ENCODE measurements around the gene EPS8L2.

The EPS8L2 gene

DNA sequence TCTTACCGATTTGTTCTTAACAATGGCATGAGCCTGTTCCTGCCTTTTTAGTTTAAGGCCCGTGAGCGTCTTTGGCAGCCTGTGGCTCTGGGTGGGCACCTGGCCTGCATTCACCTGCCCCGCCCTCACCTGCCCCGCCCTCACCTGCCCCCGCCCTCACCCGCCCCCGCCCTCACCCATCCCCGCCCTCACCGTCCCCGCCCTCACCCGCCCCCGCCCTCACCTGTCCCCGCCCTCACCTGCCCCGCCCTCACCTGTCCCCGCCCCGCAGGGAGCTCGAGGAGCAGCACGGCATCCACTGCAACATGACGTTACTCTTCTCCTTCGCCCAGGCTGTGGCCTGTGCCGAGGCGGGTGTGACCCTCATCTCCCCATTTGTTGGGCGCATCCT lies 57.0 kb downstream of the EPS8L2 start:
- DNase-seq = no peak

- no peak for DNase-seq
Observed at GRCh38 chr11:763549-764321, 57.7 kb downstream of the EPS8L2 start.

GRCh38 chr11:764322-765024 lies 58.4 kb downstream of the EPS8L2 start:
- no peak for DNase-seq

DNA sequence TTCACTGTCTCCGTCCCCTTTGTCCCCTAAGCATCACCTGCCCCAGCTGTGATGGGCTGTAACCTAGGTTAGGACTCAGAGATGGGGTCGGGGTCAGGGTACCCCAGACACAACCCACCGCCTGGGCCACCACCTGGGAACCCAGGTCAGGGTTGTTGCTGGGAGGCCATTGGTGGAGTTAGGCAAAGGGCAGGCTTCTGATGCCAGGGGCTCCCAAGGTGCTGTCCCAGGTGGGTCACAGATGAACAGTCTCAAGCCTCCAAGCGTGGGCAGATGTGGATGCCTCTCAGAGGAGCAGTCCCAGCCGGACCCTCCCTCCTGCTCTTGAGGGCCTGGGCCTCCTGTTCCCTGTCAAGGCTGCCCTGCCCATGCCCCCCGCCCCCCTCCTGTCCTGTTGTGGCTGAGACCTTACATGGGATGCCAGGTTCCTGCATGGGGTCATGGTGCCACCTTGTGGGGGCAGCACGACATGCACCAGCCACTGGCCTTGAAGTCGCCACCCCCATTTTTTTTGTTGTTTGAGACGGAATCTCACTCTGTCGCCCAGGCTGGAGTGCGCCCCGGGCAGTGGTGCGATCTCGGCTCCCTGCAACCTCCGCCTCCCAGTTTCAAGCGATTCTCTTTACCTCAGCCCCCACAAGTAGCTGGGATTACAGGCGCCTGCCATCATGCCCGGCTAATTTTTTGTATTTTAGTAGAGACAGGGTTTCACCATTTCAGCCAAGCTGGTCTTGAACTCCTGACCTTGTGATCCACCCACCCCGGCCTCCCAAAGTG lies 59.2 kb downstream of the EPS8L2 start:
- DNase-seq = peak; percentile 30

DNA sequence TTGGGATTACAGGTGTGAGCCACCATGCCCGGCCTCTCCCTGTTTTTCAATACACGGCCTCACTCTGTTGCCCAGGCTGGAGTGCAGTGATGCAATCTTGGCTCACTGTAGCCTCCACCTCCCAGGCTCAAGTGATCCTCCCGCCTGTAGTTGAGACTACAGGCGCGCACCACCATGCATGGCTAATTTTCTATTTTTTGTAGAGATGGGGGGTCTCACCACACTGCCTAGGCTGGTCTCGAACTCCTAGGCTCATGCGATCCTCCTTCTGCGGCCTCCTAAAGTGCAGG lies 59.7 kb downstream of the EPS8L2 start:
- DNase-seq = no peak

DNA sequence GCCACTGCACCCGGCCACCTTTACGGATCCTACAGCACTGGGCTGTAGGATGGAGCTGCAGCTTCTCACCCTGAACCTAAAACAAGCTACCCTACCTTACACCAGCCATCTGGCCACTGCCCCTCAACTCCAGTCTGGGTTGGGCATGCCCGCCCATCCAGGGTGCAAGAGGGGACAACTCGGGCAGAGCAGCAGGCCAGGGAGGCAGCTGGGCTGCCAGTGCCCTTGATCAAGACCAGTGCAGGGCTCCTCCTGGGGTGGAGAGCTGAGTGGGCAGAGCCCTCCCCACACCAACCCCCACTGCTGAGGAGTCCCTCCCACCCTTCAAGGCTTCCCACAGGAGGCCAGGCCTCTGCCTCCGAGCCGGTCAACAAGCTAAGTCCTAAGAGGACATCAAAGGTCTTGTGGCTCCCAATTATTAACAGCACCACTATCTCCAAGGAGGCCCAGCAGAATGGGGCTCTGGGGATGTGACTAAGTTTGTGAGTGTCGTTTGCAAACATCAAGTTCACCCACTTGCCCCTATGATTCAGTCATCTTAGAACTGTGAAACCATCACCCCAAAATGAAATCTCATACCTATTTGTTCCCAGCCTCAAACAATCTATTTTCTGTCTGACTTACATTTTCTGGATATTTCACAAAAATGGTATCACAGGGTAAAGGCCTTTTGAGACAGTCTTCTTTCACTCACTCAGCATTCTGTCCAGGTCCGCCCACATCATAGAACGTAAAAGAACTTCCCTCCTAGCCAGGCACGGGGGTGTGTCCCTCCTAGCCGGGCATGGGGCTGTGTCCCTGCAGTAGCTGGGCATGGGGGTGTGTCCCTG lies 60.3 kb downstream of the EPS8L2 start:
- DNase-seq = no peak

- DNase-seq = no peak
Observed at GRCh38 chr11:766936-767210, 60.8 kb downstream of the EPS8L2 start.

DNA sequence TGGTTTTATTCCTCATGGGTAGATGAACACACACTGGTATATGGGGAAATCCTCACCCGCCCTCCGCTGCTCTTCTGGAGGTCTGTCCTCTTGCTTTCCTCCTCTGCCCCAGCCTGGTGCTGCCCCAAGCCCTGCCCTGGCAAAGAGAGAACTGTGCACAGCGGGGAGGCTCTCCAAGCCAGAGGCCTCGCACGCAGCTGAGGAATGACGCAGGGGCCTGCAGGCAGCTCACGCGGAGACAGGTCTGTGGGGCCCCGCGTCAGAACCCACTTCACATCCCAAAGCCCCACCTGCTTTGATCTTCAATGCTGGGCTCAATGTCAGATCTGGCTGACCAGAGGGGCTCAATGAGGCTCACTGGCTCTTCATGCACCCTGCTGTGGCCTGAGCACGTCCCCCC lies 61.2 kb downstream of the EPS8L2 start:
- DNase-seq = no peak

DNA sequence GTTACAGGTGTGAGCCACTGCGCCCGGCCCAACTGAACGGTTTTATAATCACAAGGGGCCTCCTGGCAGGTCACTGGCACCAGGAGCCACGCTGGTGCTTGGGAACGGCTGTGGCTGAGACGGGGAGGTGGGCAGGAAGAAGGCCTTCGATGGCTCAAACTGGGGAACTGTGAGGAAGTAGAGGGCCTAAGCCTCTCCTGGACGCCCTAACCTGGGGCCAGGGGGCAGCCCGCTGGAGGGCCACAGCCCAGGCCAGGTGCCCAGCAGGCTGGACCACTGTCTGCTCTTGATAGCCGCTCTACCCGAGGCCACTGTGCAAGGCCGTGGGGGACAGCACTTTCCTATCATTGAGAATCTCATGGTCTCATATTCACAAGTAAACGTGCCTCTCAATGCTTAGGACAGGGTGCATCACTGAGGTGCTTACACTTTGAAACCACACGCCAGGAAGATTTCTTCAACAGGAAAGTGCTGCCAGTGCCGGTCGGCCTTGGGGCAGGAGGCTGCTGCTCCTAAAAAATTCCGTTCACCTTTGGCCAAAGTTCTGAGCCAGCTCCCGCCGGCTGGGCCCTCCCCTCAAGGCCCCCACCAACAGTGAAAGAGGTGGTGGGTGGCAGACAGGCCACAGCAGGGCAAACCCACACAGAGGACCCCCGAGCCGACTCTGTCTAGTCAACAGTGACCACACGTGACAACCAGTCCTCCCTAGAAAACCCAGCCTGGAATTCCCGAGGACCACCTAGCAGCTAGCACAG lies 64.0 kb downstream of the EPS8L2 start:
- no peak for DNase-seq

GRCh38 chr11:770642-771616 lies 64.9 kb downstream of the EPS8L2 start:
- DNase-seq = no peak

DNA sequence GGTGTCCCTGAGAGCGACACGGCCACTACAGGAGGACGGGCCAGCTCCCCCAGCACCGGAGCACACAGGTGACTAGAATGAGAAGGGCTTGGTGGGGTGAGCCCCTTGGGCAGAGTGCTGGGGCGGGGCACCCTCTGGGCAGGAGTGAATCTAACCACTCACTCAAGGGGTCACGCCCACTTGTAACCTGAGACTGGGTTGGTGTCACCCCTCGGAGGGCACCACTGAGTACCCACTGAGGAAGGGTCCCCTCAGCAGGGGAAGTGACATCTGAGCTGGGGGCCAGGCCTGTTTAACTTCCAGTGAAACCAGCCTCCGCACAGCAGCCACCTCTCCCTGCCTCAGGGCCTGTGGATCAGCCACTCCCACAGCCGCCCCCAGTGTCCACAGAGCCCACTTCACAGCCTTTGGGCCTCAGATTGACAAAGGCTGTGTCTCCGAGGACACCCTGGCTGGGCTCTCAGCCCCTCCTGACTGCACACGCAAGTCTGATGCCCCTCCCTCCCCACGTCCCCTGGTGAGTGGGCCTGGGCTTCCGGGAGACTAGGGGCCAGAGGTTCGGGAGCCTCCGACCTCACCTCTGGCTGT lies 65.7 kb downstream of the EPS8L2 start:
- no peak for DNase-seq

GRCh38 chr11:772429-773390 lies 66.7 kb downstream of the EPS8L2 start:
- no peak for DNase-seq

- DNase-seq = no peak
Observed at GRCh38 chr11:773425-773824, 67.4 kb downstream of the EPS8L2 start.

DNA sequence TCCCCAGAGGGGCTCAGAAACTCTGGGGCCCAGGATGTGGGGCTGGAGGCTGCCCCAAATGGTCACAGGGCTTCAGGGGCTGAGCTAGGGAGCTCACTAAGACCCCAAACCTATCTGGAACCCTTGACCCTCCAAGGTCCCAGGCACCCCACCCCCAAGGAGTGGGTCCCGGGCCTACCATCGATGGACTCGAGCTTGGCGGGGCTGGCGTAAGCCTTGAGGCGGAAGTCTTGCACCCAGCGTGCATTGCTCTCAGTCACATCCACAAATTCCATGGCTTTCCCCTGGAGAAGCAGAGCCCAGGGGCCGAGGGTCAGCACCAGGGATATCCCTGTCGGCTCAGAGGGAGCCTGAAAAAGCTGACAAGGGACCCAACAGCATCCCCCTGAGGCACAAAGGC lies 67.8 kb downstream of the EPS8L2 start:
- no peak for DNase-seq

DNA sequence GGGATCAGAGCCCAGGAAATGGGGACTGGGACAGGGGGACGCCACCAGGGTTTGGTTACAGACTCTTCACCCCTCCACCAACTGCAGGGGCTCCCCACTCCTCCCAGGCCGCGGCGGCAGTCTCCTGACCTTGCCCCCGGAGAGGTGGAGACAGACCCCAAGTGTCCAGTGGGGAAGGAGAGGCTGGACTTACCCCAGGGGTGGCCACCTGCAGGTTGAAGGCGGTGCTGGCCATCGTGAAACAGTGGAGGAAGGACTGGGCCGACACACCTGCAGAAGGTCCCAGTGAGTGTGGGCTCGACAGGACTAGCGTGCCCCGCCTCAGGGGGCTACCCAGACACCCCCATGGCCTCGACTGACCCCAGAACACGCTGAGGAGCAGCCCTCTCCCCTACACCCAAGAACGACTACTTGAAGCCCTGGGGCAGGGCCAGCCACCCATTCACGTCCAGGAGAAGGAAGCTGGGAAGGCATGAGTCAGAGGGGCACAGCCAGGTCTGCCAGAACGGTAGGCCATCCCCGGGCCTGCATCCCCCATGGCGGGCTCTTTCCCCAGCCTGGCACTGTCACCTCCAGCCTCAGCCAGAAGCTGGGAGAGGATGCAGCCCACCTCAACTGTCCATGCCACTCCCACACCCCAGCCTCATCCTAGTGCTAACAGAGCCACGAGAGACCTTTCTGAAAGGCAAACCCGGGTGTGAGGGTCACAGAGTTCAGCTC lies 69.0 kb downstream of the EPS8L2 start:
- no peak for DNase-seq

DNA sequence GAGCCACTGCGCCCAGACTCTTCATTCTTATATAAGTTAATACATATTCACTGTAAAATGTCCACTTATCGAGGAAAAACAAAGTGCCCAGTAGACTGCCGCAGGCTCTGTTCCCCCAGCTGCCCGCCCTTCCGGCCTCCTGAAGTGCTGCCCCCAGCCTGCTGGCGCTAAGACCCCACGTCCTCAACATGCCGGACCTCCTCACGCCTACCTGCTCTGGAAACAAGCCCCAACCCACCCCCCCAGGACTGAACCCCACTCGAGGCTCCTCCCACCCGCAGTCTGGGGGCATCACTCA lies 70.2 kb downstream of the EPS8L2 start:
- DNase-seq = no peak

DNA sequence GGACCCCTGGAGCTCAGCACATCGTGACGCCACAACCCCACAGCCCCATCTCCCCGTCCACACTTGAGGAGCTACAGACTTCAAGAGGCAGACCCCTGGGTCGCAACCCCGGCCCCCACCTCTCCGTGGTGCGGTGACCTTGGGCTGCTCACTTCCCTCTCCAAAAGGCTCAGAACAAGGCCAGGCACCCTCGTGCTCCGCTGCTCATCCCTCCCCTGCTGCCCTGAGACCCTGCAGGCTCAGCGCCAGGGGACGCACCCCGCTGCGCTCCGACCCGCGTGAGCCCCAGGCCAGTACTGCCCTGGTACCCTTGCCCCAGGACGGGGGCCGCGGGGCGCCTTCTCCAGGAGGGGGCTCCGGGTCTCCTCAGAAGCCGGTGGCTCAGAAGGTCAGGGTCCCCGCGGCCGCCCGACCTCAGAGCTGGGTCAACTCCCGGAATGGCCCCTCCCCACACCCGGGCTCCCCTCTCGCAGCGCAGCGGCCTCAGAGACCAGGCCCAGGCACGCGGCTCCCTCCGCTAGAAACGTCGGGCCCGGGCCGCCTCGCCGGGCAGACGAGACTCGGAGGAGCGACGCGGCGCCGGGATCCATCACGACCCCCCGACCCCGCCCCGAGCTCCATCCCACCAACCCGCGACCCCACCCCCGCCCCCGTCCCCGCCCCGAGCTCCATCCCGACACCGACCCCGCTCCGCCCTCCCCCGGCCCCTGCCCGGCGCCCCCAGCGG lies 70.7 kb downstream of the EPS8L2 start:
- DNase-seq = no peak
